NCI-H128 (cell line): ENCODE measurements around the gene GABARAP.
A peak's percentile ranks its signal among the peaks of the same experiment; 100 is the strongest.

Source experiments
- DNase-seq: peaks from one replicate; lab custom pipeline; 2025; ENCODE audit not compliant: unreplicated experiment; lab: John Stamatoyannopoulos, UW

GABARAP gene

GRCh38 chr17:7241783-7242716 is at the start of gene GABARAP:
GABARAP (minus strand) TSS chr17:7242449; CDS start chr17:7242330, 119 bp downstream.
- DNase-seq, result peak; percentile 64

- no peak for DNase-seq
Observed at GRCh38 chr17:7290685-7291084, 48.4 kb upstream of the GABARAP start.

- no peak for DNase-seq
Observed at GRCh38 chr17:7290166-7290565, 47.9 kb upstream of the GABARAP start.

GRCh38 chr17:7289256-7290032 is 47.2 kb upstream of the GABARAP start:
- no peak for DNase-seq

- DNase-seq, result no peak
Observed at GRCh38 chr17:7285679-7286078, 43.4 kb upstream of the GABARAP start.

- no peak for DNase-seq
Observed at GRCh38 chr17:7284911-7285310, 42.7 kb upstream of the GABARAP start.

- DNase-seq, result no peak
Observed at GRCh38 chr17:7283471-7284216, 41.4 kb upstream of the GABARAP start.

- DNase-seq, result no peak
Observed at GRCh38 chr17:7282752-7283321, 40.6 kb upstream of the GABARAP start.

- no peak for DNase-seq
Observed at GRCh38 chr17:7281953-7282751, 39.9 kb upstream of the GABARAP start.

- DNase-seq, result peak; percentile 83
Observed at GRCh38 chr17:7281074-7281952, 39.1 kb upstream of the GABARAP start, which contains the start of gene SLC2A4. SLC2A4 (plus strand) TSS chr17:7281718; CDS start chr17:7281935, 217 bp downstream.

- DNase-seq, result peak; percentile 58
Observed at GRCh38 chr17:7280519-7281073, 38.3 kb upstream of the GABARAP start.

- no peak for DNase-seq
Observed at GRCh38 chr17:7279448-7279847, 37.2 kb upstream of the GABARAP start.

GRCh38 chr17:7266784-7267183 is 24.5 kb upstream of the GABARAP start:
- no peak for DNase-seq

- no peak for DNase-seq
Observed at GRCh38 chr17:7263801-7264078, 21.5 kb upstream of the GABARAP start.

- no peak for DNase-seq
Observed at GRCh38 chr17:7262935-7263800, 20.9 kb upstream of the GABARAP start.

GRCh38 chr17:7262192-7262934 is 20.1 kb upstream of the GABARAP start, which contains the start of gene CLDN7:
CLDN7 (minus strand) TSS chr17:7262478; CDS start chr17:7262043, 435 bp downstream.
- peak; percentile 56 for DNase-seq
